Measurements from ENCODE around the gene CHRDL2.

The CHRDL2 gene

DNA sequence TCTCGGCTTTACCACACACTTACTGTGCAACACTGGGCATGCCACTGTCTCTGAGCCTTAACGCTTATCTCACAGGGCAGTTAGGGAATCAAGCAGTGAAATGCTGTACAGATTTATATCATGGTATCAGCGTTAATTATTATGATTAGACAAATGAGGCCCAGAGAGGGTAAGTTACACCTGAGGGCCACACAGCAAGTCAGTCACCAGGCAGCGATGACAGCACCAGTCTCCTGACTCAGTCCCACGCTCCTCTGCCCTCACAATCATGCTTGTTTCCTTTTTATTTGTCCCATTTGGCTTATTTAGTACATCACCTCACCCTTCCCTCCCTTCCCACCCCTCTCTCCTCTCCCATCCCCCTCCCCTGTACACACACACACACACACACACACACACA, 12.2 kb downstream of the CHRDL2 start:
- DNase-seq (ENCODE audit: extremely low spot score) = no peak
- TF ChIP-seq CTCF (IDR thresholded peaks at IDR 0.05; ENCODE audit: control extremely low read depth, extremely low read depth, low read depth, missing control alignments) = no peak
- CTCF ChIA-PET = interaction anchor here (2.2 to 3.0 kb wide), 2 partner anchors 17 to 21 kb away, joined by 10 to 23 read pairs; no protein-coding TSS in a partner anchor
- POLR2A ChIA-PET = no interaction called here

DNA sequence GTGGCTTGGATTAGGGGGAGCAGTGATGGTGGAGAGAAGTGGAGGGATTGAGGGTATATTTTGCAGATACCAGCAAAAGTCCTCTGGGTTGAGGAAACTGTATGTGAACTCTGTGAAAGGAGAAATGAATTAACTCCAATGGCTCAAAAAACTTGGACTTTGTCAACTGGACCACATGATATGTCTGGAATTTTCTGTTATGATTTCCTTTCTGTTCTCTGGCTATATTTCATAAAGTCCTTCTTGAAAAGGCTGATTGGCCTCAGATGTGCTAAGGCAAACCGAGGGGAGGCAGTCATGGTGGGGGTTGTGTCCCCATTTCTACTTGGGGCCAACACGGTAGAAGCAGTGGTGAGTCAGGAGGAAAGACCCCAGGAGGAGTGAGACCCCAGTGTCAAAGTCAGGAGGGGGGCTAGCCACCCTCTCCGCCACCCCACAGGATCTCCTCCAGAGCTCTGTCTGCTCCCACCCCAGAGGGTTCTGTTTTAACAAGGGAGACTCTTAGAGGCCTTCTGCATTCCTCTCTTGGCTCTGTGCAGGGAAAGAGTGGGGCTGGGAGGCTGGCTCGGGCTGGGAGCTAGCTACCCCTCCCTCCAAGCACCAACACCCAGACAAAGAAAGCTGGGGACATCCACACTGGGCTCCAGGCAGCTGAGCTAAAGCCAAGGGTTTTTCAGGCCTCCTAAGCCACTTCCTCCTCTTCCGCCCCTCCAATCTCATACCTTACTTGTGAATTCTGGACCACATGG, 13.8 kb downstream of the CHRDL2 start:
- POLR2A ChIA-PET = interaction anchor here (0.5 kb wide), 1 partner anchor 32 kb away, joined by 5 read pairs; no protein-coding TSS in a partner anchor
- CTCF ChIA-PET = interaction anchor here (0.9 to 2.2 kb wide), 3 partner anchors 9 to 263 kb away, joined by 3 to 8 read pairs (median 7); no protein-coding TSS in a partner anchor
- no peak for DNase-seq (ENCODE audit: extremely low spot score)
- TF ChIP-seq CTCF (IDR thresholded peaks at IDR 0.05; ENCODE audit: control extremely low read depth, extremely low read depth, low read depth, missing control alignments) = no peak

- CTCF ChIA-PET = interaction anchor here (1.5 to 1.9 kb wide), 2 partner anchors 12 kb away, joined by 5 to 6 read pairs; no protein-coding TSS in a partner anchor
- no peak for TF ChIP-seq CTCF (IDR thresholded peaks at IDR 0.05; ENCODE audit: control extremely low read depth, extremely low read depth, low read depth, missing control alignments)
- no peak for DNase-seq (ENCODE audit: extremely low spot score)
- POLR2A ChIA-PET = no interaction called here
Measured at GRCh38 chr11:74714904-74715303, 16.3 kb downstream of the CHRDL2 start.

GRCh38 chr11:74713686-74714085, 17.5 kb downstream of the CHRDL2 start:
- no peak for DNase-seq (ENCODE audit: extremely low spot score)
- CTCF ChIA-PET = no interaction called here
- POLR2A ChIA-PET = no interaction called here
- no peak for TF ChIP-seq CTCF (IDR thresholded peaks at IDR 0.05; ENCODE audit: control extremely low read depth, extremely low read depth, low read depth, missing control alignments)

DNA sequence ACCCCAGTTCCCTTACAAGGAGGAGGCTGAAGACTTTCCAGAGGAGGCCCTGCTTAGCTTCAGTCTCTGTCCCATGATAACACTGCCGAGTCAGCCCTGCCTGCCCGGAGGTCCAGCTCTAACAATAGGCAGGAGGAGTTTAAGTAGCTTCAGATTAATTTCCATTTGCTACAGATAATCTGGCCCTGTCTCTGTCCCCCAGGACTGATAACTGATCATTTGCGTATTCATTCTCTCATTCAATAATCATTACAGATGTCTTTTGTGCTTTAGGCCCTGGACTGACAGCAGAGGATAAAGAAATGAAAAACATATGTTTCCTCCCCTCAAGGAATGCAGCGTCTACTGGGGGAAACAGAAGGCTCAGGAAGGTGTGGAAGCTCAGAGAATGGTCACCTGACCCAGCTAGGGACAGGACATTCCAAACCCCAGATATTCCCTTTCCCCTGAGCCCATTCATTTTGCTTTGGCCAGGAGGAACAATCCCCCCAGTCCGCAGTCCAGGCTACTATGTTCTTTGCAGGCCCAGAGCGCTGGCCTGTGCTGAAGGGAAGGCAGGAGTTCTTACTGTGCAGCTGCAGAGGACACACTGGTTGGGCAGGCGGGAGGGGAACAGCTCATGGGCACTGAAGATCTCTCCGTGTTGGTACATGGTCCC, 20.8 kb downstream of the CHRDL2 start:
- ChIA-PET POLR2A (interaction anchor here (0.6 to 0.7 kb wide), 2 partner anchors 30 to 73 kb away, joined by 4 read pairs; no protein-coding TSS in a partner anchor), CTCF (interaction anchor here (1.0 to 3.5 kb wide), 4 partner anchors 8 to 77 kb away, joined by 3 to 24 read pairs (median 10); no protein-coding TSS in a partner anchor)
- no peak for TF ChIP-seq CTCF (IDR thresholded peaks at IDR 0.05; ENCODE audit: control extremely low read depth, extremely low read depth, low read depth, missing control alignments)
- DNase-seq (ENCODE audit: extremely low spot score) = no peak

- TF ChIP-seq CTCF (IDR thresholded peaks at IDR 0.05; ENCODE audit: control extremely low read depth, extremely low read depth, low read depth, missing control alignments) = no peak
- CTCF ChIA-PET = interaction anchor here (5.7 kb wide), 1 partner anchor 16 kb away, joined by 35 read pairs; no protein-coding TSS in a partner anchor
- POLR2A ChIA-PET = no interaction called here
- DNase-seq (ENCODE audit: extremely low spot score) = no peak
Measured at GRCh38 chr11:74709175-74709574, 22.1 kb downstream of the CHRDL2 start.
